NCI-H1930 (cell line): ENCODE data around the gene PCDHB1.

Source experiments
- DNase-seq, 2 experiments: peaks; one replicate each; lab custom pipeline; 2025; lab: John Stamatoyannopoulos, UW

The PCDHB1 gene

DNA sequence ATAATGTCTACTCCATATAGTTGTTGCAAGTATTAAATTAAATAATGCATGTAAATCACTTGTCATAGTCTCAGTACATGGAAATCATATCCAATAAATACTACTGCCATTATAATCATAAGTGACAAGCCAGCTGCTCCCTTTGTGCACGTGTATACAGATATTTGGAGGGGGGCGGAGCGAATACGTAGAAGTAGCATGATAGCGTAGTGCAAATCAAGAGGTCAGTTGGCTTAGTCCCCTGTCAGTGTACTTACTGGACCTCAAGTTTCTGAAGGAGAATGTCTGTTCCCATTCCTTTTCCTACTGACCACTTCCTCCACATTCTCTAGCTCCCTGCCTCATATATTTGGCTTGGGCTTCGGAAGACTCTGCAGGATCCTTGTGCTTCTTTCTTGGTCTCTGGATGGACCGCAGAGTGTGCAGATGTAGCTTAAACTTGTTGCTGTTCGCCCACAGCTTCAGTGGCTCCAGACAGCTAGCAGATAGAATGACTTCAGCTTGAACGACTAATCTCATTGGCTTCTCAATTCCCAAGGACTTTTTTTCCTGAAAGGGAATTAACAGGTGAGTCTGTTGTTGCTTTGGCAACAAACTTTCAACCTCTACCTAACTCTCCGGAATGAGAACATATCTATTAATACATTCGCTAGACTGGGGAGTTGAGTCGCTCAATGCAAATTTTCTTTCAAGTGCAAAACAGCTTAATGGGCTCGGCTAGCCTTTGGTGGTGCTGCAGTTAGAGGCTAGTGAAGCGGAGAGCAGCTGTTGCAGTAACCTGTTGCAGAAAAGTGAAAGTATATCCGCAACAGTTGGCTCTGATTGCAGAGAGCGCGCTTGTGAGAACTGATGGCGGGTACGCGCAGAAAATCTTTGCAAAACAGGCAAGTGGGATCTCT, at the start of gene PCDHB1:
Gene PCDHB1 (plus strand): TSS at position 753 of the 899 bp plus-strand sequence. CDS start 97 bp downstream, at position 850.
- no peak for DNase-seq

DNA sequence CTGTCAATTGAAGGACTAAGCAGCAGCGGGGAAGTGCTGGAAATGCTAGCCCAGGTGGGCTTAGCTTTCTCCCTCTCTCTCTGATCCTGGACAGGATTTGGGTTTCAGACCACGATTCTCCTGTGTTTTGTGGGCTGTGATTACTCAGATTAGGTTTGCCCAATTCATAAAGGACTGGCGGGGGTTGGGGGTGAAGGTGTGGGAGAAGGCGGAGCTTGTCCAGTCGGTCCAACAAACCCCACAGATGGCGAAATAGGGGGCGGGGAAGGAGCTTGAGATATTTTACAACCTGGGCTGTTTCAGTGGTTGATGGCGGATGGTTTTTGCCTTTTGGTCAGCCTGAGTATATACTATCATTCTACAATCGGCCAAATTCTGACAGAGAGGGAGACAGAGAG, 49.7 kb upstream of the PCDHB1 start:
- DNase-seq = peak; percentile 13 to 29

- DNase-seq = peak in 1 of 2 experiments; percentile 53
Observed at GRCh38 chr5:141001844-141002604, 49.1 kb upstream of the PCDHB1 start.

GRCh38 chr5:141002605-141002965, 48.6 kb upstream of the PCDHB1 start:
- no peak for DNase-seq

DNA sequence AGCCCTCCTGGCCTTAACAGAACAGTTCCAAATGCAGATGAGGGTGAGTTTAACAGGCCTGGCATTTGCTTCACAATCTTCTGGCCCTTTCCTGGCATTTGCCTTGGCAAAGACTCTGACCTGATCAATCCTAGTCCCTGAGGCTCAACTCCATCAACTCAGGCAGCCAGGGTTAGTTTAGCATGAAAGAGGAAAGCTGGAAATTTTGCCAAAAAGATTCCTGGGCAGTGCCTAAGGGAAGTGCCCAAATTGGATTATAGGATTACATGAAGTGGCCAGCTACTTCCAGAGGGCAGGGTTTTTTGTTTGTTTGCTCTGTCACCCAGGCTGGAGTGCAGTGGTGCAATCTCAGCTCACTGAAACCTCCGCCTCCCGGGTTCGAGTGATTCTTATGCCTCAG, 48.1 kb upstream of the PCDHB1 start:
- no peak for DNase-seq

GRCh38 chr5:141003791-141004611, 47.2 kb upstream of the PCDHB1 start:
- DNase-seq = peak in 1 of 2 experiments; percentile 4

- DNase-seq = no peak
Observed at GRCh38 chr5:141007791-141008190, 43.4 kb upstream of the PCDHB1 start.

DNA sequence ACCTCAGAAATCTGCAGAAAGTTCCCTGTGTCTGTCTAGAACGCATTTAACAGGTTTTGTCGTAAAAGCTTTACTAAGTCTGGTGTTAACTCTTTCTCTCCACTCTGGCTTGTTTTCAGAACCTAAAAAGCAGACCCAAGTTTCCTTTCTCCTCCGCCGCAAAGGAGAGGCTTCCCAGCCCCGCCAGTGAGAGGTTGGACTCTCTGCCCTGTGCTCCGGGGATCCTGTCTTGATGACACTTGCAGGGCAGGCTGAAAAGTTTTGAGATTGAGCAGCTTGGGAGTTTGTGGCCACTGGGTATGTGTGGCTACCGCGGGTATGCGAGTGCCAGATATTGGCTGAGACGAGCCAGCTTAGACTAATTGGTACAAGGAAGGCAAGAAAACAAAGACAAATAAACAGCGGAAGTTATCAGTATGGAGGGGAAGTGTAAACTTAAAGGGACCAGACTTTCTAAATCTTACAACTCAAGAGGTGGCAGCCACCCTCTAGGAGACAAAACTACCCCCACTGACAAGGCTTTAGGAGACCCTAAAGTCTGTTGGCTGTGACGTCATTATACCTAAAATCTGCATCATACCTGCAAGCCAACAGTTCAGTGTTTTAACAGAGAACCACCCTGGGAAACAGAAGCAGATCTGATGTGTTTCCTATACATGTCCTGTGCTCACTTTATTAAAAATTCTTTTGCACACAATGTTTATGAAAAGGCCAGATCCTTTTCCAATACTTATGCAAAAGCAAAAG, 41.0 kb upstream of the PCDHB1 start:
- no peak for DNase-seq

DNA sequence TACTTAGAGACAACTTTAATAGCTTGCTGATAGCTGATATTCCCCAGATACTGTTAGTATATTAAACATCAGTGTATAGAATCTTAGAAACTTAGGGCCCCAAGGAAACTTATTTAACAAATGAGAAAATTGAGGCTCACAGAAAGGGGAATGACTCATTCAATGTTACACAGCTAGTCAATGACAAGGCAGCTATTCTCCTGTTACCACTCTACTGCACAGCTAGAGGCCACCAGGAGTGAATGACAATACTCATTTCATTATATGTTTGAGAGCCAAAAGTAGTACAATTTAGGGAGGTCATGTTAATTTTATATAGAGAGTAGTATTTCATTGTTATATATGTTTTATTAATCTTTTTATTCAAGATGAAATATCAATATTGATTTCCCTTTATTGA, 33.2 kb upstream of the PCDHB1 start:
- no peak for DNase-seq

DNA sequence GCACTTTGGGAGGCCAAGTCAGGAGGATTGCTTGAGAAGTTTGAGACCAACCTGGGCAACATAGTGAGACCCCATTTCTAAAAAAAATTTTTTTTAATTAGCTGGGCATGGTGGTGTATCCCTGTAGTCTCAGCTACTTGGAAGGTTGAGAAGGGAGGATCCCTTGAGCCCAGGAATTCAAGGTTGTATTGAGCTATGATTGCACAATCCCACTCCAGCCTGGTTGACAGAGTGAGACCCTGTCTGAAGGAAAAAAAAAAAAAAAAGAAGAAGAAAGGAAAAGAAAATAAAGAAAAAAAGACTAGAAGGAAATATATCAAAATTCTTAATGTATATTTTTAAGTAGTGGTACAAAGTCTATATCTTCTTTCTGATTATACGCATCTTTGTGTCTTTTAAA, 28.8 kb upstream of the PCDHB1 start:
- DNase-seq = no peak

DNA sequence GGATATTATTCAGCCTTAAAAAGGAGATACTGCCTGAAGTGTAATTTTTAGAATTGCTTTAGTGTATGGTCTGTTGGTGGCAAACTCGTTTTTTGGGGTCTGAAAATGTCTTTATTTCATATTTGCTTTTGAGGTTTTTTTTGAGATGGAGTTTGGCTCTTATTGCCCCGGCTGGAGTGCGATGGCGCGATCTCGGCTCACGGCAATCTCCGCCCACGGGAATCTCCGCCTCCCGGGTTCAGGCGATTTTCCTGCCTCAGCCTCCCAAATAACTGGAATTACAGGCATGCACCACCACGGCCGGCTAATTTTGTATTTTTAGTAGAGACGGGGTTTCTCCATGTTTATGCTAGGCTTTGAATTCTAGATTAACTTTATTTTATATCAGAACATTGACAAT, 20.2 kb upstream of the PCDHB1 start:
- no peak for DNase-seq

DNA sequence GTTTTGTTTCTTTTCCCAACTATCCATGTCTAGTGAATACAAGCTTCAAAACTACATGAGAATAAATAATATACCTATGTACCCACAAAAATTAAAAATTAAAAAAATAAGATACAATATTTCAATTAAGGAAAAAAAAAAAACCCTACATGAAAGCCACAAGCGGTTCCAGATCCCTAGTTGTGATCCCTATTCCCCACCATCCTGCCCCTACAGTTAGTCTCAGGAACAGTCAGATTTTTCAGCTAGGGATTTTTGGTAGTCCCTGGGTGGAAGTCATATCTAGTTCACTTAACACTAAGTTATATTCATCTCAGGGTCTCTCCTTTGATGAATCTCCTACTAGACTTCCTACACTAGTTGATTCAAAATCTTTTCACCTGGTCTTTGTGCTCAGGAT, 18.5 kb upstream of the PCDHB1 start:
- no peak for DNase-seq

- DNase-seq = no peak
Observed at GRCh38 chr5:141039061-141039460, 12.1 kb upstream of the PCDHB1 start.

- no peak for DNase-seq
Observed at GRCh38 chr5:141039517-141039916, 11.7 kb upstream of the PCDHB1 start.

- peak; percentile 64 to 67 for DNase-seq
Observed at GRCh38 chr5:141040093-141040770, 10.9 kb upstream of the PCDHB1 start.

DNA sequence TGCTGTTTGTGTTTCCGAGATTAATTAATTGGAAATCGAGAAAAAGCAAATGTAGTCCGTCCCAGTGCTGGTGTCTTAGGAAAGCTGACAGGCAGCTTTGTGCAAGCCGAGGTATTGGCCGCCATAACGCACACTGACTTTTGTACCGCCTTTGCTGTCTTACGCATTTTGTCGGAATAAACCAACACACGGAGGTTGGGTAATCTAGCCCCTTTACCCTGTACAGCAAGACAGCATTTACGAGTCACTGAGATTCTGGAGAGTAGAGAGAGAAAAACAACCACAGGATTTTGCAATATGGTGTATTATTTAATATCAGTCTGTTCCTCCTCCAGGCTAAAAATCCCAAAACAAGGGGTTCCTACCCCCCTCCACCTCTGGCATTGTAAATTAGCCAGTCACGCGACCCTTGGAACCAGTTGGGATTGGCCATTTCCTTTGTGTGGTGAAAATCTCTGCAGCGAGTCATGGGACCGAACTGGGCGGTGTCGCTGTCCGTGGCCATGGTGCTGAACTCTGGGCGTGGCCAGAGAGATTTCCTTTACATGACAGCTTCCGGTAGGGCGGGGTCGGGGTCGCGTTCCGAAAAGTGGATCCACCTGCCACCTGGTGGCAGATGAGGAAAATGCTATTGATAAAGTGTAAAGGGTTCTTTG, 10.3 kb upstream of the PCDHB1 start:
- DNase-seq = peak; percentile 90 to 93

GRCh38 chr5:141041427-141041785, 9.8 kb upstream of the PCDHB1 start:
- no peak for DNase-seq

- no peak for DNase-seq
Observed at GRCh38 chr5:141042555-141042954, 8.6 kb upstream of the PCDHB1 start.

- DNase-seq = no peak
Observed at GRCh38 chr5:141051521-141051866, 320 bp downstream of the PCDHB1 start.

DNA sequence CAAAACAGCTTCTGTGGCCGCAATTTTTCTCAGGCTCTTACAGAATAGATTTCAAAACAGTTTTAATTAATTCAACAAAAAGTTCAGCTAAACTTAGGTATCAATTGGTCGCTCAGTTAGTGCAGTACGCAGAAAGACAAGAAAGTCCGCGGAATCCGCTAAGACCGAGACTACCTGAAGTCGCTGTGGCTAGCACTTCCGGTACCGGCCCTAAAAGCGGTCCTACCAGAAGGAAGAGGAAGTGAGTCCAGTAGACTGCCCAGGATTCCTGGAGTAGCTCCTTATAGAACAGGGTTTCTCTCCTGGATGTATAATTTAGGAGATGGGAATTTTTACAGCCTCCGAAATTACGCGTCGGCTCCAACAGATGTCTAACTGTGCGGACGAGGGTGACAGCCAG, 26.7 kb downstream of the PCDHB1 start:
- DNase-seq = no peak

GRCh38 chr5:141082228-141082627, 31.1 kb downstream of the PCDHB1 start:
- no peak for DNase-seq
